Renal cortical epithelial cell (primary cell): ENCODE results near the gene SDCBP2. TPM values are rescaled to one million over a fixed set of nuclear protein-coding genes. Genes with fewer than 3 reads are reported as not detected.
A peak's percentile ranks its signal among the peaks of the same experiment; 100 is the strongest.

Experiments
- DNase-seq: peaks from one replicate; pipeline ENCODE4 v3.0.0-alpha.2; 2011; ENCODE audit warnings: low read depth
- total RNA-seq: library from RNA; depleted of rRNA; stranded (reverse); fragments of >200 nt; gene quantifications from 2 replicates; pipeline ENCODE4 v1.2.3, GENCODE V29; 2014

Gene SDCBP2
- total RNA-seq, 1 donor from 2014 or later: 1.8 TPM

- DNase-seq: peak; percentile 40
Observed at GRCh38 chr20:1313236-1313964, 15.5 kb downstream of the SDCBP2 start.

DNA sequence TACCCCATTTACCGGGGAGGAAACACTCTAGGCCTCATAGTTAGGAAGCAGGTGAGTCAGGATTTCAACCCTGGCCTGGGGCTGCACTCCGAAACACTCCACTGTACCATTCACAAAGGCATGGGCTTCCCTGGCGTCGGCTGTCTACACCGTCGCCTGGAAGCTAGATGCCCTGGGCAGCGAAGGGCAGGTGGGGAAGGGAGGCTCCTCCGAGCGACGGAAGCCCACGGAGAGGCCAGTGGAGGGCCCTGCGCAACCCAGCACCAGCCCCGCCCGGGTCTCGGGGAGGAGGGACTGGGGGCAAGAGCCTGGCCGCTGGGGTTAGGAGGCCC lies 16.1 kb downstream of the SDCBP2 start:
- DNase-seq: no peak

DNA sequence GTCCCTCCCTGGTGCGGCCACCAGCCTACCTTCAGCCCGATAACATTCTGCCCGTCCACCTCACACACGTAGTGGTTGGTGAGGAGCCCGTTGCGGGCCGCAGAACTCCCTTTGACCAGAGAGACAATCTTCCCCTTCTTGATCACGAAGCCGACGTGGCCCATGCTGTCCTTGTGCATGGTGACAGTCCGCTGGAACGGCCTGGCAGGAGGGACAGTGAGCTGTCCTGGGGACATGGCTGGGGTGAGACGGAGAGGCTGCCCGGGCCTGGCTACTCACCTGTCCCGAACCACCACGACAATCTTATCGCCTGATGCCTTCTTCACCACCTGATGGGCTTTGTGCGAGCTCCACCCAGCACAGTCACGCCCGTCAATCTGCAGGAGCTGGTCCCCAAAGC lies 16.6 kb downstream of the SDCBP2 start:
- DNase-seq: no peak

DNA sequence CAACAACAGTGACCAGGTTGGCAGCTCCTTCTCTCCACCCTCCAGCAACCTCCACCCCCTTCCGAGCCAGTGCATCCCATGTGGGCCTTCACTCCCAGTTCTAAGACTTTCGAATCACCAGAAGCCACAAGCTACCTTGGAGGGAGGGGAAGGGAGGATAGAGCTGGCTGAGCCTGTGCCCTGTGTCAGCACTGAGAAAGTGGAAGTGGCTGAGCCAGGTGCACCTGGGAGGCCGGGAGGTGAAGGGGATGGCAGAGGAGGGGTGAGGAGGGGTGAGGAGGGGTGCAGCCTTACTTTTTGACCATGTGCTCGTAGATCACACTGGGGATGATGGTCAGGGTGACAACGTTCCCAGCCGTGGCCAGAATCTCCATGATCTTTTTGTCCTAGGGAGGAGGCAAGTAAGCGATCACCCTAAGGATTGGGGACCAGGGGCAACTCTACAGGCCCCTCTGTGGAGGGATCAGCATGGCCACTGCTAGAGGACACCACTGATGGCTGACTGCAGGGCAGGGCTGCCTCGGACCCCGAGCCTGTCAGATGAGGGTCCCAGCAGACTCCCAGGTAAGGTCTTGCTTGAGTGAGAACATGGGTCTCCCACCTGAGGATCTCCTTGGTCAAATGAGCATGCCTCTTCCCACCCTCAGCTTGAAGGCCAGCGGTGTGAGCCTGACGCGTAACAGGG lies 18.3 kb downstream of the SDCBP2 start:
- DNase-seq: no peak

DNA sequence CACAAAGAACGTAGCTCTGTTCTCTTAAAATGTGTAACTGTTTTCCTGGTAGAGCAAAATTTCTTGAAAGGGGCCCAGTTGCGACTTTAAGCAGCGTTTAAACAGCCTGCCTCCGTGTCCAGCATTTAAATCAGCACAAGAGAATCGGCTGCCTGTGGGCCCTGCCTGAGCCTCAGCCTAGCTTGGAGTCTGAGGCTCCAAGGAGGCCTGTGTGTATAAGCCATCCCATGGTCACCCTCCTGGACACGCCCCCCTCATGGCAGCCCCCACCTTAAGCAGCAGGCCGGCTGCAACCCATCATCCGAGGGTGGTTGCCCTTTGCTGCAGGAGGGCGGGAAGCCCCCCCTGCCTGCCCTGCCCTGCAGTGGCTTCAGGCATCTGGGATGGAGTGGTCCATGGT lies 18.9 kb downstream of the SDCBP2 start:
- no peak for DNase-seq

- no peak for DNase-seq
Observed at GRCh38 chr20:1309439-1309847, 19.5 kb downstream of the SDCBP2 start.

- no peak for DNase-seq
Observed at GRCh38 chr20:1308702-1309095, 20.2 kb downstream of the SDCBP2 start.

DNA sequence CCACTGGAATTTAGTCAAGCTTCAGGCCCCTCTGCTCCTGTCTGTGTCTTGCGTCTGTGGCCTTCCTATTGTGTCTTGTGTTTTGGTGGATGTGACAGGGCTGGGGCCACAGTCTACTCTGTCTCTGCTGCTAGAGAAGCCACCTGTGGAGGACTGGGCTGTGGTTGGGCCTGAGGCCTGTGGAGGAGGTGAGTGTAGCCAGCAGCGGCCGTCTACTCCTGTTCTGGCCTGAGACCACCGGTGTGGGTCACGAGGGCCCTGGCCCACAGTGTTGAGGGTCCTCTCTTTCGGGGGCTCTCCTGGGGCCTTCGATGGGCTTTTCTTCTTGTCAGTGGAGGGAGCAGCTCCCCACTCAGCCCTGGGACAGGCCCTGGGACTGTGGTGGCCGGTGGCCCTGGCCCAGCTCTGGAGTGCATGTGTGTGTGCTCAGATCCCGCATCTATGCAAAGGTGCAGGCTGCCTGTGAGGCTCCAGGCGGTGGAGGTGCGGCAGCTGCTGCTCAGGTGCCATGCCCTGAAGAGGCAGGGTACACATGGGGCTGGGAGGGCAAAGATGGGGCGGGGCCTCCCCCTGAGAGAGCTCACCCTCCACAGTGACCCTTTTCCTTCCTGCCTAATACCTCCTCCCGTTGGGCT lies 20.8 kb downstream of the SDCBP2 start:
- DNase-seq: no peak

DNA sequence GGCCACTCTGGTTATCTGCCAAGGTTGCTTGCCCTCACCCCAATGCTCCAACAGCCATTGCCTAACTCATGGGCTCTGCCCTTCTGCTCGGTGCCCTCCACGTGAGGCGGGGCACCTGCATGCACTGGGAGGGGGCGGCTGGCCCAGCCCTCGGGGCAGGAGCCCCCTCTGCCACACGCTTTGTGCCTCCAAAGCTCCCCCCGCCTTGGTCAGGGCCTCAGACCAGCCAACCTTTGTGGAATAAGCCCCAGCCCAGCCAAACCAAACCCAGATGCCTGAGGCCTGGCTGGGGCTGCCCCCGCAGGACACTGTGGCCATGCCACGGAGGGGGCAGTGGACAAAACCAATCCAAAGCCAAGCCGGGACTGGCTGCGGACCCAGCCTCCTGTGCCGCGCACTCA lies 21.4 kb downstream of the SDCBP2 start:
- DNase-seq: no peak

- DNase-seq: no peak
Observed at GRCh38 chr20:1307171-1307570, 21.8 kb downstream of the SDCBP2 start.

DNA sequence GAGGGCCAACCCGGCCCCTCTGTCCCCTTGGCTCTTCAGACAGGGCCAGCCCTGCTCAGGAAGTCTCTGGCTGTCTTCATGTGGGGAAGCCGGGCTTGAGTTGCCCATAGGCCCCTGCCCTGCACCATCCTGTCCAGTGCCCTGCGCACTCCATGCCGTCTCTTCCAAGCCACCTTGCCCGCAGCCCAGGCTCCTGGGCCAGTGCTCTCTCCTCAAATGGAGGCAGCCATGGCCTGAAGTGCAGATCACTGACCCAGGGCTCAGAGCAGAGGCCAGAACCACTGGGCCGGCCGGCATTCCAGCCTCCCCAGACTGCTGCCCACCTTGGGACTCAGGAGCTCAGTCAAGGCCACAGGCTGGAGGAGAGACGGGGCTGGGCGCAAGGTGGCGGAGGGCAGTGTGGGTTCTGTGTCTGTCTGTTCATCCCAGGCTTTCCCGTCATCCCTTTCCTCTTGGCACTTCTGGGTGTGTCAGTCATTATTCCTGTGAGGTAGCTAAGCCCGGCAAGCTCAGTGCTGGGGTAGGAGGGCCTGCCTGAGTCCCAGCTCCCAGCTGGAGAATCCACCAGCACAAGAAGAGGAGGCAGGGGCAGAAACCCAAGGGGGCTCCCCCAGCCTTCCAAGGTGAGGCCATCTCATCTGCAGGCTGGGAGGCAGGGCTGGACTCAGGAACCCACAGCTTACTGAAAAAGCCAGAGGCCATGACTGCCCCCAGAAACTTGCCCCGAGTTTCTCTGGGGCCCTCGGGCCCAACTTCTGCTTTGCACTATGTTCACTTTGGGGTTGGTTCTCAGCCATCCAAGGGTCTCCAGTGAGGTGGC lies 22.4 kb downstream of the SDCBP2 start:
- no peak for DNase-seq

DNA sequence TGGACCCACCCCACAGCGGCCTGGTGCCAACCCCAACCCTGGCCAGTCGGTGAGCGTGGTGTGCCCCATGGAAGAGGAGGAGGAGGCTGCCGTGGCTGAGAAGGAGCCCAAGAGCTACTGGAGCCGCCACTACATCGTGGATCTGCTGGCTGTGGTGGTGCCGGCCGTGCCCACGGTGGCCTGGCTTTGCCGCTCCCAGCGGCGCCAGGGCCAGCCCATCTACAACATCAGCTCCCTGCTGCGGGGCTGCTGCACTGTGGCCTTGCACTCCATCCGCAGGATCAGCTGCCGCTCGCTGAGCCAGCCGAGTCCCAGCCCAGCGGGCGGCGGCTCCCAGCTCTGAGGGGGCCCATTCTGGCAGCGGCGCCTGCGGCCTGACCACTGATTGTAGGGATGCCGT lies 23.2 kb downstream of the SDCBP2 start:
- DNase-seq: no peak

DNA sequence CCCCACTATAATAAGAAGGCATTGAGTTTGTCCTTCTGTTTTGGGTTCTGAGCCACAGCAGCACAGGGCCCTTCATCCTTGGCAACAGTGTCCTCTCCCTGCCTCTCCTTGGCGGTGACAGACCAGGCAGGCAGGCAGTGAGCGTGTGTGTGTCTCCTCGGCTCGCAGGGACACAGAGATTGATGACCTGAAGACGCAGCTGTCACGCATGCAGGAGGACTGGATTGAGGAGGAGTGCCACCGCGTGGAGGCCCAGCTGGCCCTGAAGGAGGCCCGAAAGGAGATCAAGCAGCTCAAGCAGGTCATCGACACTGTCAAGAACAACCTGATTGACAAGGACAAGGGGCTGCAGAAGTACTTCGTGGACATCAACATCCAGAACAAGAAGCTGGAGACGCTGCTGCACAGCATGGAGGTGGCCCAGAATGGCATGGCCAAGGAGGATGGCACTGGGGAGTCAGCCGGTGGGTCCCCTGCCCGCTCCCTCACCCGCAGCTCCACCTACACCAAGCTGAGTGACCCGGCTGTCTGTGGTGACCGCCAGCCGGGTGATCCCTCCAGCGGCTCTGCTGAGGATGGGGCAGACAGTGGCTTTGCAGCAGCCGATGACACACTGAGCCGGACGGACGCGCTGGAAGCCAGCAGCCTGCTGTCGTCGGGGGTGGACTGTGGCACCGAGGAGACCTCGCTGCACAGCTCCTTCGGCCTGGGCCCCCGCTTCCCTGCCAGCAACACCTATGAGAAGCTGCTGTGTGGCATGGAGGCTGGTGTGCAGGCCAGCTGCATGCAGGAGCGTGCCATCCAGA lies 24.0 kb downstream of the SDCBP2 start:
- no peak for DNase-seq

DNA sequence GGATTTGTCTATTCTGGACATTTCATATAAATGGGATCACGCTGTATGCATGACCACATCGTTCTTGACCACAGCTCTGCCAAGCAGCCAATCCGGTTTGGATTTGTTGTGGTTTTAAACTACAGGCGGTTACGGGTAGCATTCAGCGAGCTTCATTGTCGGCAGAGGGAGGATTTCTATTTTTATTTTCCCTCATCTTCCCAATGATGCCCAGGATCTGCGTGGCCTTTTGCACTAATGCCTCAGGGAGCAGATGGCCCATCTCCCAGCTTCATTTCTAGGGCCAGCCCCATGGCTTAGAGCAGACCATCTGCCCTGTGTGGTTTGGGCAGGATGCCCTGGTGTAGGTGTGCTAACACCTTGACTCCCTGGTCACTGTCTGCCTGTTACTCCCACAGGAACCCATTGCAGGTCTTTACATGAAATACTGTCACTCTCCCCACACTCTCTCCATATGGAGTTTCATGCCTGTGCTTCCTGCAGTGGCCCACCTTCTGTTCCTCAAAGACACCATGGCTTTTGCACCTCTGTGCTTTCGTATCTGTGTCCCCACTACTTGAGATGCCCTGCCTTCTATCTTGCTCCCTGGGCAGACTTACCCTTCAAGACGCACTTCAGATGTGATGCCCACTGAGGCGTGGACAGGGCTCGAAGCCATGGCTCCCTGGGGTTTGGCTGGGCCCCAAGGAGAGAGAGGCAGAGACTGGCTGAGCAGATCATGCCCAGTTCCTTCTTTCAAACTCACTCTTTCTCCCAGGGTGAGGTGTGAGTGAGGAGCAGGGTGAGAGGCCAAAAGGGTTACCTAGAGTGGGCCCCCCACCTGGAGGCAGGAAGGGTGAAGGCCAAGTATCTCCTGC lies 26.0 kb downstream of the SDCBP2 start:
- DNase-seq: peak; percentile 18

DNA sequence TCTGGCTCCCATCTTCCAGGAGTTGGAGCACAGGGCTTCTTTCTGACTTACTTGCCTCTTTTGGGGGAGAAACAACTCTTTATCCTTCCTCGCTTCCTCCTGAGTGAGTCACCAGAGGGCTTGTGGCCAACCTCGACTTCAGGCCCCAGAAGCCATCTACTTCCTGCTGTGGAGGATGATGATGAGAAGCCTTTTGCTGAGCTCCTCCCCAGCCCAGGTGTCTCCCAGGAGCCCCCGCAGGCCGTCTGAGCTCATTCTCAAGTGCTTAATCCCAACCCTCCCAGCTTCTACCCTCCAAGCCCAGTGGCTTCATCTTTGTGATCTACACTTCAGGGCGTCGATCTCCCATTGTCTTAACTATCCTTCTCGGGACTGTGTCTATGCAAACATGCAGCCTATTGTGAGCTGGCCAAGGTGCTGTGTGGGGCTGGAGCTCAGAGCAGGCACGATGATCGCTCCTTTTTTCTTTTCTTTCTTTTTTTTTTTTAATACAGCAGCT lies 27.9 kb downstream of the SDCBP2 start:
- peak; percentile 36 for DNase-seq

GRCh38 chr20:1300083-1300840 lies 28.7 kb downstream of the SDCBP2 start:
- DNase-seq: no peak

- DNase-seq: no peak
Observed at GRCh38 chr20:1299522-1299921, 29.4 kb downstream of the SDCBP2 start.

GRCh38 chr20:1298888-1299511 lies 29.9 kb downstream of the SDCBP2 start:
- DNase-seq: no peak

DNA sequence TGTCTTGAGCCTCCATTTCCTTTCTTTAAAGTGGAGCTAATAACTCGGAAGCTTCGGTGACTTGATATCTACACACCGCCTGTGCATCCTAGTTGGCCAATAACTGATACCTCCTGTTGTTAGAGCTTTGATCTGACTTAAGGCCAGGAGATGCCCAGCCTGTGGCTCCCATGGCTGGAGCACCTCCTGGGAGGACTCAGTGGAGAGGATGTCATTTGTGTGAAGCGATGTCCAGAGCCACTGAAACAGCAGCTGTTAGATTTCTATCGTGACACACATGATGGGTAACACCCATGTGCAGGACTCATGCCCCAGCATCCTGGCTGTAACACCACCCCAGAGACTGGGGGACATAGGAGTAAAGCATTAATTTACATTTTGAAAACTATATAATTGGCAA lies 30.8 kb downstream of the SDCBP2 start:
- DNase-seq: no peak
